ENCODE measurements around the gene KRAS.

Gene KRAS

GRCh38 chr12:25286837-25287236, 36.1 kb upstream of the KRAS start:
- H3K27ac ChIP-seq, result no peak overlapping the region

GRCh38 chr12:25284024-25284423, 33.3 kb upstream of the KRAS start:
- Histone ChIP-seq H3K27ac (no peak overlapping the region), H3K36me3 (no peaks in the 10 kb centered on the region), H3K27me3 (ENCODE audit: insufficient read depth, low read depth, severe bottlenecking) (no peaks in the 10 kb centered on the region), H3K4me3 (ENCODE audit: low read depth, low read length) (no peak overlapping the region), H3K9me3 (ENCODE audit: severe bottlenecking) (no peaks in the 10 kb centered on the region)
- no peak for TF ChIP-seq CTCF (IDR thresholded peaks at IDR 0.05; ENCODE audit: low read depth, low read length)
- no peak for DNase-seq

More at GRCh38 chr12:25286837-25287236, 36.1 kb upstream of the KRAS start:
- Histone ChIP-seq H3K4me3 (ENCODE audit: low read depth, low read length) (no peak overlapping the region), H3K36me3 (no peaks in the 10 kb centered on the region), H3K9me3 (ENCODE audit: severe bottlenecking) (peaks cover 5% of the 10 kb centered on the region), H3K27me3 (ENCODE audit: insufficient read depth, low read depth, severe bottlenecking) (no peaks in the 10 kb centered on the region)
- TF ChIP-seq CTCF (IDR thresholded peaks at IDR 0.05; ENCODE audit: low read depth, low read length), result no peak
- DNase-seq, result no peak

- no peak for DNase-seq
- no peak overlapping the region for H3K4me3 ChIP-seq (ENCODE audit: low read depth, low read length)
- H3K27me3 ChIP-seq (ENCODE audit: insufficient read depth, low read depth, severe bottlenecking), result no peaks in the 10 kb centered on the region
- no peaks in the 10 kb centered on the region for H3K9me3 ChIP-seq (ENCODE audit: severe bottlenecking)
- H3K27ac ChIP-seq, result no peak overlapping the region
- H3K36me3 ChIP-seq, result no peaks in the 10 kb centered on the region
- no peak for TF ChIP-seq CTCF (IDR thresholded peaks at IDR 0.05; ENCODE audit: low read depth, low read length)
Observed at GRCh38 chr12:25283006-25283405, 32.3 kb upstream of the KRAS start.

GRCh38 chr12:25280082-25280481, 29.4 kb upstream of the KRAS start:
- no peak for TF ChIP-seq CTCF (IDR thresholded peaks at IDR 0.05; ENCODE audit: low read depth, low read length)
- H3K27ac ChIP-seq, result no peak overlapping the region
- H3K4me3 ChIP-seq (ENCODE audit: low read depth, low read length), result no peak overlapping the region
- H3K27me3 ChIP-seq (ENCODE audit: insufficient read depth, low read depth, severe bottlenecking), result no peaks in the 10 kb centered on the region
- no peaks in the 10 kb centered on the region for H3K36me3 ChIP-seq
- no peak for DNase-seq
- no peaks in the 10 kb centered on the region for H3K9me3 ChIP-seq (ENCODE audit: severe bottlenecking)

- Histone ChIP-seq H3K27me3 (ENCODE audit: insufficient read depth, low read depth, severe bottlenecking) (no peaks in the 10 kb centered on the region), H3K36me3 (no peaks in the 10 kb centered on the region), H3K27ac (no peak overlapping the region), H3K9me3 (ENCODE audit: severe bottlenecking) (no peaks in the 10 kb centered on the region), H3K4me3 (ENCODE audit: low read depth, low read length) (no peak overlapping the region)
- no peak for TF ChIP-seq CTCF (IDR thresholded peaks at IDR 0.05; ENCODE audit: low read depth, low read length)
- DNase-seq, result no peak
Observed at GRCh38 chr12:25278269-25278668, 27.5 kb upstream of the KRAS start.

- Histone ChIP-seq H3K36me3 (no peaks in the 10 kb centered on the region), H3K9me3 (ENCODE audit: severe bottlenecking) (no peaks in the 10 kb centered on the region), H3K27ac (no peak overlapping the region), H3K4me3 (ENCODE audit: low read depth, low read length) (no peak overlapping the region), H3K27me3 (ENCODE audit: insufficient read depth, low read depth, severe bottlenecking) (no peaks in the 10 kb centered on the region)
- TF ChIP-seq CTCF (IDR thresholded peaks at IDR 0.05; ENCODE audit: low read depth, low read length), result no peak
- no peak for DNase-seq
Observed at GRCh38 chr12:25276199-25276937, 25.6 kb upstream of the KRAS start.

All from WERI-Rb-1 (cell line).